GM21381 (cell line): ENCODE results near the gene PER3.
A peak's percentile ranks its signal among the peaks of the same experiment; 100 is the strongest.

ENCODE experiments used
- ATAC-seq: cut with Tn5 transposase; IDR thresholded peaks from one replicate; pipeline ENCODE4 v1.9.1; 2021; ENCODE audit warnings: mild to moderate bottlenecking, moderate library complexity; ENCODE audit not compliant: unreplicated experiment

The PER3 gene

DNA sequence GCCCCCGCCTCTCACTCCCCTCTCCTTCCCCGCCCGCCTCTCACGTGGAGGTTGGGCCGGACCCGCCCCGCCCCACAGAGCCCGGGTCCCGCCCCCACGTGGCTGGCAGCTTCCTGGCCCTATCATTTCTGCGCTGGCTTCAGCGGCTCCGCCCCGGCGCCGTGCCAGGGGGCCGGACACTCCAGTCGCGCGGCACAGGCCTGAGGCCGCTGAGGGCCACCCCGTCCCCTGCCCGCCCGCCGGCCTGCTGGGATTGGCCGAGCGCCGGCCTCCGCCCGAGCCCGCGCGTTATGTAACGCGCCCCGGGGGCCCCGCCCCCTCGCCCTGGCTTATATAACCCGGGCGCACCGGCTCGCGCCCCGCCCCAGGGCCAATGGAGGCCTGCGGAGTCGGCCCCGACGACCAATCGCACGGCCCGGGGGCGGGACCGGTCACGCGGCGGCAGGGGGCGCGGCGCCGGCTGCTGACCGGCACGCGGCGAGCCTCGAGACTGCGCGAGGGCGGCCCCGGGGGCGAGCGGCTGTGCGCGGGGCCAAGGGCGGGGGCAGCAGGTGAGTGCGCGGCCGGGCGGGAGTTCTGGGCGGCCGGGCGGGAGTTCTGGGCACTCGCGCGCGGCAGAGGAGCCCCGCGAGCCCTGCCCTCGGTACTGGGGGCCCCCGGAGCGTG lies at the start of gene PER3:
PER3 (plus strand) TSS at position 466 of the 666 bp plus-strand sequence. CDS start 587 bp downstream, outside the sequence.
- ATAC-seq = peak; percentile 91

DNA sequence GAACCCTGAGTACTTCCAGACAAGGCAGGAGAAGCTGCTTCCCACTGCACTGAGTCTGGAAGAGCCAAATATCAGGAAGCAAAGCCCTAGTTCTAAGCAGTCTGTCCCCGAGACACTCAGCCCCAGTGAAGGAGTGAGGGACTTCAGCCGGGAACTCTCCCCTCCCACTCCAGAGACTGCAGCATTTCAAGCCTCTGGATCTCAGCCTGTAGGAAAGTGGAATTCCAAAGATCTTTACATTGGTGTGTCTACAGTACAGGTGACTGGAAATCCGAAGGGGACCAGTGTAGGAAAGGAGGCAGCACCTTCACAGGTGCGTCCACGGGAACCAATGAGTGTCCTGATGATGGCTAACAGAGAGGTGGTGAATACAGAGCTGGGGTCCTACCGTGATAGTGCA lies 46.0 kb upstream of the PER3 start:
- no peak for ATAC-seq

GRCh38 chr1:7743346-7743745 lies 40.7 kb upstream of the PER3 start:
- ATAC-seq = no peak

DNA sequence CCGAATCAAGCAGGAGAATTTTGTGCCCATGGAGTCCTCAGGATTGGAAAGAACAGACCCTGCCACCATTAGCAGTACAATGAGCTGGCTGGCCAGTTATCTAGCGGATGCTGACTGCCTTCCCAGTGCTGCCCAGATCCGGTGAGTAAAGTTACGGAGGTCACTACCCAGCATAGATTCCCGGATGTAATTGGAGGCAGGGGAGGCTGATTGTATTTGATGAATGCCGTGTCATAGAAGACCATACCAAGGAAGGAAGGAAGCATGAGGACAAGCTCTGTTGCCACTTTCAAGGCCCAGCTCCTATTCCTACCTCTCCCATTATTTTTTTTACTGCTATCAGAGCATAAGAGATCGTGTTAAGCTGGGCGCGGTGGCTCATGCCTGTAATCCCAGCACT lies 39.2 kb upstream of the PER3 start:
- ATAC-seq = no peak

DNA sequence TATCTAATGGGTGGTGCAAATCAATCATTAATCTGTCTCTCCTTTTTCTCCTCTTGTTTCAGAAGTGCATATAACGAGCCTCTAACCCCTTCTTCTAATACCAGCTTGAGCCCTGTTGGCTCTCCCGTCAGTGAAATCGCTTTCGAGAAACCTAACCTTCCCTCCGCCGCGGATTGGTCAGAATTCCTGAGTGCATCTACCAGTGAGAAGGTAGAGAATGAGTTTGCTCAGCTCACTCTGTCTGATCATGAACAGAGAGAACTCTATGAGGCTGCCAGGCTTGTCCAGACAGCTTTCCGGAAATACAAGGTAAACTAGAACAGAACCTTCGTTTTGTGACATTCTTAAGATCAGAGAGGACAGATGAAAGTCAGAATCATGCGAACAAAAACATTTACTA lies 38.3 kb upstream of the PER3 start:
- no peak for ATAC-seq

GRCh38 chr1:7747605-7748004 lies 36.5 kb upstream of the PER3 start:
- ATAC-seq = no peak

- no peak for ATAC-seq
These were observed 35.0 kb upstream of the PER3 start for GRCh38 chr1:7749126-7749525.

DNA sequence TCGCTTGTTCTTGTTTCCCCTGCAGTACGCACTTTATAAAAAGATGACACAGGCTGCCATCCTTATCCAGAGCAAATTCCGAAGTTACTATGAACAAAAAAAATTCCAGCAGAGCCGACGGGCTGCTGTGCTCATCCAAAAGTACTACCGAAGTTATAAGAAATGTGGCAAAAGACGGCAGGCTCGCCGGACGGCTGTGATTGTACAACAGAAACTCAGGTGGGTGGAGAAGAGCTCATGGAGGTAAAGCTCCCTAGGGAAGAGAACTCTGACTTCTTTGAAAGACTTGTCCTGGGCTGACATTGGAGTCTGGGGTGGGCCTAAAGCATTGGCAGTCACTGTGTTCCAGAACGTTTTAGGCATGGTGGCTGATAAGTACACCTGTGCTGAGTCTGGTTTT lies 32.9 kb upstream of the PER3 start:
- ATAC-seq = no peak

- no peak for ATAC-seq
These were observed 31.3 kb upstream of the PER3 start for GRCh38 chr1:7752512-7753417.

GRCh38 chr1:7753641-7754040 lies 30.4 kb upstream of the PER3 start:
- no peak for ATAC-seq

GRCh38 chr1:7754234-7754633 lies 29.9 kb upstream of the PER3 start:
- ATAC-seq = no peak

DNA sequence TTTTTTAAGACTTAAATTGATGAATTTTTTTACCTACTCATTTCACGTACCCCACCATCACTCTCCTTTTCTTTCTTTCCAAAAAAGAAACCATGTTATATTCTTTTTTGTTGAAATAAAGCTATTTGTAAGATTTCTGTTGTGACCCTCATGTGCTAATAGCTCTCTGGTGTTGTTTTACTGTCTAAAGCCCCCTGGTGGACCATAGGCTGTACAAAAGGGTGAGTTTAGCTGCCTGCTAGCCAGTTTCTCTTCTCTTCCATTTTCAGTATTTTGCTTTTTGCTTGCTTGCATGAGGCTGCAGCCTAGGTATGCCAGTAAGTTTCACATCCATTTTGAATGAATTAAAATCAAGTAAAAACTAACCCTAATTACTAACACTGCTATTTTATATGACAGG lies 28.6 kb upstream of the PER3 start:
- no peak for ATAC-seq

GRCh38 chr1:7760245-7760644 lies 23.8 kb upstream of the PER3 start:
- no peak for ATAC-seq

GRCh38 chr1:7761103-7761502 lies 23.0 kb upstream of the PER3 start:
- ATAC-seq = no peak

DNA sequence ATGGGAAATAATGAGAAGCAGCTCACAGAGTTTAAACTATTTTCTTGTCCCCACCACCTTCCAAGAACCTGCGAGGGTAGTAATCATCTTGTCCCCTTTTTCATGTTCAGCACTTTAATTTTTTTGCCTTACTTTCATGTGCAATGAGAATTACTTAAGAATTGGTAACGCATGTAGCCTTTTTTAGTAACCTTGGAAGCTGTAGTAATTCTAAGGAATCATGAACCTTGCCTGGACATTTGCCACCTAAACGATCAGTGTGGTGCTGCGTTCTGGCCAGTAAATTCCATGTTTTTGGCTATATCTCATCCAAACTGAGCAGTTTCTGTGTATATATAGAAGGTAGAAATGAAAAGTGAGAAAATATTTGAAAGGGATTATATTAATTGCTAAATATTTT lies 16.9 kb upstream of the PER3 start:
- no peak for ATAC-seq

GRCh38 chr1:7768583-7768982 lies 15.5 kb upstream of the PER3 start:
- ATAC-seq = no peak

- no peak for ATAC-seq
These were observed 14.2 kb upstream of the PER3 start for GRCh38 chr1:7769673-7770412.

DNA sequence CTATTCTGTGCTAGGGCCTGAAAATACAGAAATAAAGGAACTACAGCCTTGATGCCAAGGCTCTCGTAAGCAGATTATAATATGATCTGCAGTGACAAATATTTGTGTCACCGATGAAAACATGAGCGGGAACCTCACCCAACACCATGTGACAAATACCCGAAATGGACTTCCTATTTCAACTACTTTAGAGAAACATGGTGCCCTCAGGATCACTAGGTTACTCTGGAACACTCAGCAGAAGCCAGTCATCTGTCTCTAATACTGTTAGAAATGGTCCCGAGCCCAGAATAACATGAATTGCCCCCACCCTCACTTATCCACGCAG lies 13.5 kb upstream of the PER3 start:
- peak; percentile 22 for ATAC-seq

DNA sequence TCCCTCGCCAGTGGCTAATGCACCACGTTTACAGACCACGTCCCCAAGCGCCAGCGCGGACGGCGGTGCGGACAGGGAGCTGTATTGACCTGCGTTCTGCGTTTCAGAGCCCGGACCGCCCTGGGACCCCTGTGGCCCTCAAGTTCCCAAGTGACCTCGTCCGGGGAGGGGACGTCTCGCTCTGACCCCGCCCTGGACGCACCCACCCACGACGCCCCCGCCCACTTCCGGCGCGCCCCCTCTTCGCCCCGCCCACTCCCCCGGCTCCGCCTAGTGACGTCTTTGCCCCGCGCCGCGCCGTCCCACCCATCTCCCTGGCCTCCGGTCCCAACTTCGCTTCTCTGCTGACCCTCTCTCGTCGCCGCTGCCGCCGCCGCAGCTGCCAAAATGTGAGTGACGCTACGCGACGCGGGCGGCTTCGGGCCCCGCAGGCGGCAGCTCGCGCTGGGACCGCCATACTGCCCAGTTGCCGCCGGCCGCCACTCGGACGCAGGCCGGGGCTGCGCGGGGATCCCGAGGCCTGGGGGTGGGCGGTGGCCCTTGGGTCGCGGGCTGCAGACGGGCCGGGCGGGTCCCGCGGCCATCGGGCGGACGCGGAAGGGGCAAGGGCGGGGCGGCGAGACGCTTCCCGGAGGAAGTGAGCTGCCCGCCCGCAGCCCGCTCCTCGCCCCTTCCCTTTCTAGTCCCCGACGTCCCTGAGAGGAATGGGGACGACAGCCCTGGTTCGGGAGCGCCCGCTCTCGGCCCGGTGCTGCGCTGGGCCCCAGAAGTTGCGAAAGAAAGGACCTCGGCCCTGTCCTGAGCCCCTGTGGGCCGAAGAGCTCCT lies 12.9 kb upstream of the PER3 start, which contains the start of gene VAMP3:
VAMP3 (plus strand) TSS at position 300 of the 826 bp plus-strand sequence; CDS start at position 388, 88 bp downstream.
- ATAC-seq = peak; percentile 83

- no peak for ATAC-seq
These were observed 12.2 kb upstream of the PER3 start for GRCh38 chr1:7771823-7772299.

- ATAC-seq = no peak
These were observed 6.5 kb upstream of the PER3 start for GRCh38 chr1:7777591-7777990.
